ENCODE data around the gene COG2.
"Not testable (repeated sequence)": the region's sequence is repeated elsewhere in the genome, so short reads cannot be mapped to it uniquely, and the experiment has no call there.

COG2 gene

DNA sequence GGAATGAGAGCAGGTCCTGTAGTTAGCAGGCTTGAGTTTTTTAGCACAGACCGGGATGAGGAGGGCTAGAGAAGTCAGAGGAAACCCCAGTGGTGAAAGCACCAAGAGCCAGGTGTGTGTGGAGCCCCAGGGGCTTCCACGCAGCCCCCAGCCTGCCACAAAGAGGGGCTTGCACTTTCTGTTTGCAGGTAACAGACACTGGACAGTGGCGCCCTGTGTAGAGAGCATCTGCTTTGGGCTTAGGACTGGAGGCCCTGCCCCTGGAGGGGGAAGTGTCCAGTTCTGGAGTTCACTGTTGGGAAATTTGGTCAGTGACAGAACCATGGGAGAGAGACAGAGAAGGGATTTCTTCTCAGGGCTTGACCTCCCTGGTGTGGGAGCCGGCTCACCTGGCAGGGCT is 52.2 kb downstream of the COG2 start:
- DNase-seq (ENCODE audit: insufficient read length, low spot score) (no peak), FAIRE-seq (no peak)
- TF ChIP-seq TAF1 (IDR thresholded peaks at IDR 0.05; ENCODE audit: low read depth, low read length) = no peak
- TF ChIP-seq PAX5 (IDR thresholded peaks at IDR 0.05; ENCODE audit: insufficient read depth, low read length, severe bottlenecking) = no peak
- no peak for TF ChIP-seq POLR2A (IDR thresholded peaks at IDR 0.05; ENCODE audit: low read depth, low read length)
- no peak for TF ChIP-seq POLR2AphosphoS5 (IDR thresholded peaks at IDR 0.05; ENCODE audit: low read depth, low read length)
- TF ChIP-seq SPI1 (IDR thresholded peaks at IDR 0.05; ENCODE audit: low read depth, low read length) = no peak
- no peak for TF ChIP-seq POU2F2 (IDR thresholded peaks at IDR 0.05; ENCODE audit: low read depth, low read length)

DNA sequence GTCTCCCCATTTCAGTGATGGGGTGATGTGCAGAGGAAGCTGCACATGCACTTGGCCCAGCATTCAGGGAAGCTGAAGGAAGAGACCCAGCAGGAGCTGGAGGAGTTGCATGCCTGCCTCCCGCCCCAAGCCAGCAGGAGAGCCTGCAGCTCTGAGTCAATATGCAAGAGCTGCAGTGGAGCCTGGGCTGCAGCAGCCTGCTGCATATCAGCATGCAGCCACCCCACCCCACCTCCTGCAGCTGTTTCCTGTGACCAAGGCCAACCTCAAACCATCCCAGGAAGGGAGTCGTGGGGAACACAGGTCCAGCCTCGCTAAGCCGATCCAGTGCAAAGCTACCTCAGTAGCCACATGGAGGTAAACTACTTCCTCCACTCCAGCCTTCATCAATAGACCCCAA is 52.7 kb downstream of the COG2 start:
- TF ChIP-seq POU2F2 (IDR thresholded peaks at IDR 0.05; ENCODE audit: low read depth, low read length) = no peak
- TF ChIP-seq POLR2A (IDR thresholded peaks at IDR 0.05; ENCODE audit: low read depth, low read length) = no peak
- TF ChIP-seq TAF1 (IDR thresholded peaks at IDR 0.05; ENCODE audit: low read depth, low read length) = no peak
- TF ChIP-seq SPI1 (IDR thresholded peaks at IDR 0.05; ENCODE audit: low read depth, low read length) = no peak
- TF ChIP-seq POLR2AphosphoS5 (IDR thresholded peaks at IDR 0.05; ENCODE audit: low read depth, low read length) = no peak
- TF ChIP-seq PAX5 (IDR thresholded peaks at IDR 0.05; ENCODE audit: insufficient read depth, low read length, severe bottlenecking) = no peak
- peak; percentile 5 for FAIRE-seq

DNA sequence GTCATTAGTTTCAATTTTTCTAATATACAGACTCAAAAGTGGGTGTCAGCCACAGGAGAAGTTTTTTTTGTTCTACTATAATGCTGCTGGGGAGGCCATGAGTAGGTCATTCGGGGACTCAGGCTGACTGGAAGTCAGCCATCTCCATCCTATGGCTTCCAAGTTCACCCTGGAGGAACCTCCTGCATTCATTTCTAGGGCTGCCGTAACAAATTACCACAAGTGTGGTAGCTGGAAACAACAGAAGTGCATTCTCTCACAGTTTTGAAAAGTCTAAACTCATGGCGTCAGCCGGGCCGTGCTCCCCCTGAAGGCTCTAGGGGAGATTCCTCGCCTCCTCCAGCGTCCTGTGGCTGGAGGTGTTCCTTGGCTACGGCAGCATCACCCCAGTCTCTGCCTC is 53.9 kb downstream of the COG2 start:
- DNase-seq (ENCODE audit: insufficient read length, low spot score) (no peak), FAIRE-seq (no peak)
- no peak for TF ChIP-seq TAF1 (IDR thresholded peaks at IDR 0.05; ENCODE audit: low read depth, low read length)
- TF ChIP-seq POLR2AphosphoS5 (IDR thresholded peaks at IDR 0.05; ENCODE audit: low read depth, low read length) = no peak

More for the DNA sequence above, 52.7 kb downstream of the COG2 start:
- DNase-seq (ENCODE audit: insufficient read length, low spot score) = no peak

DNA sequence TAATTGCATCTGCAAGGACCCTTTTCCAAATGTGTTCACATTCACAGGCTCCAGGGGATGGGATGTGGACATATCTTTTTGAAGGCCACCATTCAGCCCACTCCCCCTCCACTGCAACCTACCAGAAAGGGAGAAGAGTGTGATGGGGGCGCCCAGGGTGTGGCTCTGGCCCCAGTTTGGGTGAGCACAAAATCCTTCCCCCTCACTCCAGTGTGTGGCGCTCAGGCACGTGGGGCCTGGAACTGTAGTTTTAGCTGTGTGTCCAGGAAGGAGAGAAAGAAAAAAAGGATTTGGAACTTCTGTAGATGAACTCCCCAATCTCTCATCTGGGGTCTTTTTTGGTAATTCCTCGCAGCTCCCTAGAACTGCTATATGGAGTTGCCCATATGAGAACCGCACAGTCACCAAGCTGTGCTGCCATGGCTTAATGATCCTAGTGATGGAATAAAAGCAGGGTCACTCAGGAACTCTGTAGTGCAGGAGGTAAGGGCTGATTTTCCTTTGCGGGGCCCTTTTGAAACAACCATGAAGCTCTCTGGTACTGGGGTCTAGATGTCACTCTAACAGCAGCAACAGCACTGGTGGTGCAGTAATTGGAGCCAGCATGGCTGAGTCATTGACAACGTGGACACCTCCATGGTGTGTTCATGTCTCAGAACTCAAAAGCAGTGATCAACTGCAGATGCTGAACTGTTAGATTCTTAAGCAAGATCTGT is 54.6 kb downstream of the COG2 start:
- FAIRE-seq (no peak), DNase-seq (ENCODE audit: insufficient read length, low spot score) (no peak)
- TF ChIP-seq POLR2AphosphoS5 (IDR thresholded peaks at IDR 0.05; ENCODE audit: low read depth, low read length) = no peak
- TF ChIP-seq TAF1 (IDR thresholded peaks at IDR 0.05; ENCODE audit: low read depth, low read length) = no peak
- no peak for TF ChIP-seq PAX5 (IDR thresholded peaks at IDR 0.05; ENCODE audit: insufficient read depth, low read length, severe bottlenecking)
- TF ChIP-seq SPI1 (IDR thresholded peaks at IDR 0.05; ENCODE audit: low read depth, low read length) = no peak
- no peak for TF ChIP-seq POU2F2 (IDR thresholded peaks at IDR 0.05; ENCODE audit: low read depth, low read length)
- no peak for TF ChIP-seq POLR2A (IDR thresholded peaks at IDR 0.05; ENCODE audit: low read depth, low read length)

DNA sequence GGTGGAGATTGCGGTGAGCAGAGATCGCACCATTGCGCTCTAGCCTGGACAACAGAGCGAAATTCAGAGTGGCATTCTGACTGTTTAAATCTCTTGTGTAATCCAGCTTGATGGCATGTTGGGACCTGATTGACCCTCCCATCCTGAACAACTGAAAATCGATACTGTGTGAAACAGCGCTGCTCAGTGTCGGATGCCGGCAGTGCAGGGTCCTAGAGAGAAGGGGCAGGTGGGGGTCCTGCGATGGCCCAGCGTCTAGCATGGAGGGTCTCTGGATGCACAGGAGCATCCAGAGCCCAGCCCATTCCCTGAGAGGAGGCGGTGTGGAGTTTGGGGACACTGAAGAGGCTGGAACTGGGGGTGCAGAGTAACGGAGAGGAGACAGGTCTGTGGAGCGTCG is 55.8 kb downstream of the COG2 start:
- FAIRE-seq (no peak), DNase-seq (ENCODE audit: insufficient read length, low spot score) (no peak)
- TF ChIP-seq PAX5 (IDR thresholded peaks at IDR 0.05; ENCODE audit: insufficient read depth, low read length, severe bottlenecking) (no peak), POU2F2 (IDR thresholded peaks at IDR 0.05; ENCODE audit: low read depth, low read length) (no peak), POLR2A (IDR thresholded peaks at IDR 0.05; ENCODE audit: low read depth, low read length) (no peak), POLR2AphosphoS5 (IDR thresholded peaks at IDR 0.05; ENCODE audit: low read depth, low read length) (no peak), TAF1 (IDR thresholded peaks at IDR 0.05; ENCODE audit: low read depth, low read length) (no peak), SPI1 (IDR thresholded peaks at IDR 0.05; ENCODE audit: low read depth, low read length) (no peak)

DNA sequence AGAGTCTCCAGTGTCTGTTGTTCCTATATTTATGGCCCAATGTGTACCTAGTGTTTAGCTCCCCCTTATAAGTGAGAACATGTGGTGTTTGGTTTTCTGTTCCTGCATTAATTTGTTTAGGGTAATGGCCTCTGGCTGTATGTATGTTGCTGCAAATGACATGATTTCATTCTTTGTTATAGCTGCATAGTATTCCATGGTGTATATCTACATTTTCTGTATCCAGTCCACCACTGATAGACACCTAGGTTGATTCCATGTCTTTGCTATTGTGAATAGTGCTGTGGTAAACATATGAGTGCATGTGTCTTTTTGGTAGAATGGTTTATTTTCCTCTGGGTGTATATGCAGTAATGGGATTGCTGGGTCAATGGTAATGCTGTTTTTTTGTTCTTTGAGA is 56.7 kb downstream of the COG2 start:
- not testable (repeated sequence) for FAIRE-seq; DNase-seq (ENCODE audit: insufficient read length, low spot score)

DNA sequence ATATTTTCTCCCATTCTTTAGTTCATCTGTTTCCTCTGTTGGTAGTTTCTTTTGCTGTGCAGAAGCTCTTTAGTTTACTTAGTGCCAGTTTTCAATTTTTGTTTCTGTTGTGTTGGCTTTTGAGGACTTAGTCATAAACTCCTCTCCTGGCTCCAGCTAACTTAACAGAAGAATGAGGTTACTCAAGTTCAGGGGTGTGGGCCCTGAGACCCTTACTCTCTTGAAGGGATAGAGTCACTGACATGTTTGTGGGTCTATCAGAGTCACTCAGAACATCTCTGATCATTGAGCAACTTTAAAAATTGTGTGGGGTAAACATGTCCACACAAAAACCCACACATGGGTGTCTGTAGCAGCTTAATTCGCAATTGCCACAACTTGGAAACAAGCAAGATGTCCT is 57.4 kb downstream of the COG2 start:
- FAIRE-seq = no peak
- TF ChIP-seq POLR2AphosphoS5 (IDR thresholded peaks at IDR 0.05; ENCODE audit: low read depth, low read length) = no peak
- TF ChIP-seq TAF1 (IDR thresholded peaks at IDR 0.05; ENCODE audit: low read depth, low read length) = no peak
- TF ChIP-seq PAX5 (IDR thresholded peaks at IDR 0.05; ENCODE audit: insufficient read depth, low read length, severe bottlenecking) = no peak
- TF ChIP-seq POLR2A (IDR thresholded peaks at IDR 0.05; ENCODE audit: low read depth, low read length) = no peak
- no peak for TF ChIP-seq SPI1 (IDR thresholded peaks at IDR 0.05; ENCODE audit: low read depth, low read length)
- TF ChIP-seq POU2F2 (IDR thresholded peaks at IDR 0.05; ENCODE audit: low read depth, low read length) = no peak

DNA sequence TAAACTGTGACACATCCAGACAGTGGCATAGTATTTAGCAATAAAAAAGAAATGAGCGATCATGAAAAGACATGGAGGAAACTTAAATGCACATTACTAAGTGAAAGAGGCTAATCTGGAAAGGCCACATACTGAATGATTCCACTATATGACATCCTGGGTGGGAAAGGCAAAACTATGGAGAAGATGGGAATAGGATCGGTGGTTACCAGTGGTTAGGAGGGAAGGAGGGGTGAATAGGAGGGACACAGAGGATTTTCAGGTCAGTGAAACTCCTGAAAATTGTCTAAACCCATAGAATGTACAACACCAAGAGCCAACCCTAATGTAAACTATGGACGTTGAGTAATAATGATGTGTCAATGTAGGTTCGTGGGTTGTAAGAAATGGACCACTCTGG is 57.9 kb downstream of the COG2 start:
- FAIRE-seq (no peak), DNase-seq (ENCODE audit: insufficient read length, low spot score) (no peak)
- TF ChIP-seq POLR2AphosphoS5 (IDR thresholded peaks at IDR 0.05; ENCODE audit: low read depth, low read length) (no peak), POLR2A (IDR thresholded peaks at IDR 0.05; ENCODE audit: low read depth, low read length) (no peak), SPI1 (IDR thresholded peaks at IDR 0.05; ENCODE audit: low read depth, low read length) (no peak), PAX5 (IDR thresholded peaks at IDR 0.05; ENCODE audit: insufficient read depth, low read length, severe bottlenecking) (no peak), TAF1 (IDR thresholded peaks at IDR 0.05; ENCODE audit: low read depth, low read length) (no peak), POU2F2 (IDR thresholded peaks at IDR 0.05; ENCODE audit: low read depth, low read length) (no peak)

More for the DNA sequence above, 57.4 kb downstream of the COG2 start:
- no peak for DNase-seq (ENCODE audit: insufficient read length, low spot score)

DNA sequence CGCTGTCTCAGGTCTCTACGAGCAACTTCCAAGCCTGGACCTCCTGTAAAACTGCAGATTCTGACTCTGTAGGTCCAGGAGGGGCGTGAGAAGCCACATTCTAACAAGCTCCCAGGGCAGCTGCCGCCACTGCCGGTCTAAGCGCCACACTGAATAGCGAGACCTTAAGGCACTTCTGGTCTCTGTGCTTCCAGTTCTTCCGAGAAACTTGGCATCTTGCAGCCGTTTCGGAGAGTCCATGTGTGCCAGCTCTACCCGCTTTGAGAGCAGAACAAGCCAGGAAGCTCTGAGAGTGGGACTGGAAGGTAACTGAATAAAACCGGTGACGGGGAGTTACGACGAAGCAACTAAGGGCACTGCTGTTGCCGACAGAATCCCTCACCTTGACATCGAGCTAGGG is 59.2 kb downstream of the COG2 start:
- no peak for TF ChIP-seq PAX5 (IDR thresholded peaks at IDR 0.05; ENCODE audit: insufficient read depth, low read length, severe bottlenecking)
- no peak for TF ChIP-seq TAF1 (IDR thresholded peaks at IDR 0.05; ENCODE audit: low read depth, low read length)
- TF ChIP-seq POLR2A (IDR thresholded peaks at IDR 0.05; ENCODE audit: low read depth, low read length) = no peak
- no peak for TF ChIP-seq POLR2AphosphoS5 (IDR thresholded peaks at IDR 0.05; ENCODE audit: low read depth, low read length)
- no peak for TF ChIP-seq POU2F2 (IDR thresholded peaks at IDR 0.05; ENCODE audit: low read depth, low read length)
- TF ChIP-seq SPI1 (IDR thresholded peaks at IDR 0.05; ENCODE audit: low read depth, low read length) = no peak
- DNase-seq (ENCODE audit: insufficient read length, low spot score) (no peak), FAIRE-seq (no peak)

All from GM12891 (cell line).